Measurements from ENCODE around the gene ANAPC2. TPM values are rescaled to one million over a fixed set of nuclear protein-coding genes. Genes with fewer than 3 reads are reported as not detected.

Gene ANAPC2
- total and polyA plus RNA-seq, 8 donors = 22.2 to 122 (median 34.7) TPM

DNA sequence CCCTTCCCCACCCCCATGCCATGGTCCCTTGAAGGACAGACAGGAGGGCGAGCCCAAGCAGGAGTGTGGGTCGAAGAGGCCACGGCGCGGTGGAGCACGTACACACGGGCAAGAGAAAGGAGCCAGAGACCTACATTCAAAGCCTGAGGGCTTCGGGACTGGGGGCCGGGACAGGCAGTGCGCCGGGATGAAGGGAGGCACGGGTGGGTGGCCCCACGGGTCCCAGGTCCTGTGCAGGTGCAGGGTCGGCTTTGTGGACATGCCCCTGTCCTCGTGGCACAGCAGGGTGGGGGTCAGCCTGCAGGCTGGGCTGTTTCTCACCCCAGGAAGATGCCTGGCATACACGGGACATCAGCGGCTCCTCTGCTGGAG lies 28.3 kb downstream of the ANAPC2 start:
- intact Hi-C loops (cut with DNase I) = no loop called here
- peaks cover 0 to 6% (median 5%) of the 10 kb centered on the region in 3 donors for H3K4me1 ChIP-seq
- no peak for TF ChIP-seq CTCF (IDR thresholded peaks at IDR 0.05)
- H3K36me3 ChIP-seq = no peaks in the 10 kb centered on the region
- no peak overlapping the region for H3K4me3 ChIP-seq
- H3K27ac ChIP-seq = no peak overlapping the region
- peaks cover 0 to 10% (median 2%) of the 10 kb centered on the region in 4 donors for H3K27me3 ChIP-seq
- FAIRE-seq (no peak), DNase-seq (no peak), ATAC-seq (no peak)
- 53 to 65% methylated on average over 17 of the region's 17 CpGs for WGBS, 2 donors
- no peaks in the 10 kb centered on the region for H3K9me3 ChIP-seq

DNA sequence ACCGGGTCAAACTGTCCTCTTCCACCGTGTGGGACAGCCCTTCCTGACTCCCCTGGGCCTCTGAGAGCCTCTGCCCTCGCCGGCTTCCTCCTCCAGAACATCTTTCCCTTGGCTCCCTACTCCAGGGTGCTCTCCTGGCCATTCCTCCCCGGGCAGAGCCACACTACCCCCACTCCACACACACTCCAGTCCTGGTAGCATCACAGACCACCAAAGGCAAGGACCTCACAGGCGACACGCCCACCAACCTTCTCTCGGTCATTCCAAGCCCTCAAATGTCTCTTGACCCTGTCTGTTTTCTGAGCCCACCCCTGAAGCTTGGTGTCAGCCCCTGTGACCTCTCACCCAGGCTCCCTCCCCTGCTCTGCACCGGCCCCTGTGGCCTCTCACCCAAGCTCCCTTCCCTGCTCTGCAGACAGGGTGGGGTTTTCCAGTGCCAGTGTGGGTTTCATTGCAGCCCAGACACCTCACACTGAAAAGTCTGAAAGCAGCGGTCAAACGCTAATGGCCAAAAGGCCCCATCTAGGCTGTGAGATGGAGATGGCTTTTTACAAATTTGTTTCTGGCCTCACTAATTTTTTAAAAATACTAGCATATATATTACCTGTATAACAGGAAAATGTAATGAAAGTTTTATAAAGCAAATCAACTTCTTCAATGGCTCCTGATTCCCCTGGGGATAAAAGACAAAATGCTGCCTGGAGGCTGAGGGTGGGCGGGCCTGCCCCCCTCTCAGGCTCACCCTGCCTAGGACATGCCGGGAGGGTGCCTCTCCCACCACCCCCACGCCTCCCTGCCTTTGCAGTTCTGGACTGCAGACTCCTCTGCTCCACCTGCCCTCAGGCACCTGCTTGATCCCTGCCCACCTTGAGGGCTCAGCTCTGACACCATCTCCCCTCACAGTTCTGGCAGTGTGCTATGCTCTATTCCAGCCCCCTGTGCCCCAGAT lies 29.0 kb downstream of the ANAPC2 start:
- 38 to 44% methylated on average over 14 of the region's 14 CpGs for WGBS, 2 donors
- peaks cover 0 to 10% (median 2%) of the 10 kb centered on the region in 4 donors for H3K27me3 ChIP-seq
- DNase-seq = no peak

GRCh38 chr9:137158625-137159024 lies 29.7 kb downstream of the ANAPC2 start:
- no peak for DNase-seq
- peaks cover 0 to 10% (median under 1%) of the 10 kb centered on the region in 4 donors for H3K27me3 ChIP-seq
- no peaks in the 10 kb centered on the region for H3K36me3 ChIP-seq
- H3K27ac ChIP-seq = no peak overlapping the region
- intact Hi-C loops (cut with DNase I) = no loop called here
- no peak for ATAC-seq
- WGBS, 2 donors = 28 to 37% methylated on average over 4 of the region's 4 CpGs
- no peaks in the 10 kb centered on the region for H3K9me3 ChIP-seq
- no peak for FAIRE-seq
- peaks cover 0 to 6% (median 5%) of the 10 kb centered on the region in 3 donors for H3K4me1 ChIP-seq
- no peak overlapping the region for H3K4me3 ChIP-seq
- TF ChIP-seq CTCF (IDR thresholded peaks at IDR 0.05) = no peak

More for the DNA sequence above, 29.0 kb downstream of the ANAPC2 start:
- TF ChIP-seq CTCF (IDR thresholded peaks at IDR 0.05) = no peak
- Histone ChIP-seq H3K27ac (no peak overlapping the region), H3K9me3 (no peaks in the 10 kb centered on the region), H3K4me3 (no peak overlapping the region), H3K36me3 (no peaks in the 10 kb centered on the region), H3K4me1 (peaks cover 0 to 6% (median 5%) of the 10 kb centered on the region in 3 donors)
- FAIRE-seq (no peak), ATAC-seq (no peak)
- intact Hi-C loops (cut with DNase I) = no loop called here

DNA sequence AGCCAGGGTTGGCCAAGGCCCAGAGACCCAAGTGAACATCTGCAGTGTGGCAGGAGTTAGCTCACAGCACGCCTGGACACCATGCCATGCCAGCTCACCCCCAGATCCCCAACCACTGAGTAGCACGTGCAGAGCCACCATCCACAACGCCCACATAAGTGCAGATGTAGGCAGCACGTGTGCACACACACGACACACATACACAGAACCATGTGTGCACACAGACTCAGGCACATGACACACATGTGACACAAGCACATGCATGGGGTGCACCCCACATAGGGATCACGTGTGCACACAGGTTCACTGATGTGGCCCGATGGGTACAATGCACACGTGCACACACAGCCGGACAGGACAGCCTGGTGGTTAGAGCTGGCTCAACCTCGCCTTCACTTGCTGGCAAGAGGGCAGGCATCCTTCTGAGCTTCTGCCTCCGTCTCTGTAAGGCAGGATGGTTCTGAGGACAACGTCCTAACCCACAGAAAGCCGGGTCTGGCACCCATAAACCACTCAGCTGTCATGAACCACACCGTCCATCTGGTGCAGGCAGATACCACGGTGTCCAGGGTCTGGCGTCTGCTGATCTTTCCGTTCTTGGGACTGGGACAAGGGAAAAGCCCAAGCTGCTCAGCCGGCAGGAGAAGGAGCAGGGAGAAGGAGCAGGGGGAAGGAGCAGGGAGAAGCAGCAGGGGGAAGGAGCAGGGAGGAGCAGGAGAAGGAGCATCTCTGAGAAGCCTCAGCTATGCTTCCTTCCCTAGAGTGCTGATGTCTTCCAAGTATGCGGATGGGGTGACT lies 30.5 kb downstream of the ANAPC2 start:
- Histone ChIP-seq H3K4me1 (peaks cover 0 to 5% (median under 1%) of the 10 kb centered on the region in 3 donors), H3K27ac (no peak overlapping the region), H3K27me3 (peaks cover 0 to 10% (median 0%) of the 10 kb centered on the region in 4 donors), H3K4me3 (no peak overlapping the region), H3K36me3 (no peaks in the 10 kb centered on the region), H3K9me3 (no peaks in the 10 kb centered on the region)
- WGBS, 2 donors = 50 to 66% methylated on average over 19 of the region's 19 CpGs
- DNase-seq (no peak), ATAC-seq (no peak), FAIRE-seq (no peak)
- intact Hi-C loops (cut with DNase I) = no loop called here
- no peak for TF ChIP-seq CTCF (IDR thresholded peaks at IDR 0.05)

Measured in pancreas (tissue), 10 donors.